ENCODE results near the gene ST6GALNAC3. TPM values are rescaled to one million over a fixed set of nuclear protein-coding genes. Genes with fewer than 3 reads are reported as not detected.

The ST6GALNAC3 gene
- total RNA-seq, 1 experiment from 2014 or later, result 2.2 TPM

- no peaks in the 10 kb centered on the region for H3K4me1 ChIP-seq (ENCODE audit: control insufficient read depth in 1 of 2, insufficient read depth in 2 of 2, low read length in 2 of 2)
- no peaks in the 10 kb centered on the region for H3K79me2 ChIP-seq (ENCODE audit: insufficient read depth, low read length)
- no peak overlapping the region for H3K9ac ChIP-seq (ENCODE audit: low read length)
- intact Hi-C loops (cut with micrococcal nuclease), result no loop called here
- DNase-seq (ENCODE audit: low read depth, low spot score), result no peak
- no peak for ATAC-seq
- RAD21 ChIA-PET (ENCODE audit: low non-redundant PET in 1 of 2, low total read pairs in 2 of 2, uncharacterized antibody in 2 of 2, unreplicated experiment in 2 of 2), result no interaction called here
- no TSS peak for BruUV-seq (replicated peaks)
- H3K9me2 ChIP-seq (ENCODE audit: insufficient read depth), result no peaks in the 10 kb centered on the region
- H3K27ac ChIP-seq (ENCODE audit: low read depth, low read length), result no peak overlapping the region
- H3K27me3 ChIP-seq (ENCODE audit: insufficient read depth, low read length), result no peaks in the 10 kb centered on the region
- POLR2A ChIA-PET, result no interaction called here
- no peaks in the 10 kb centered on the region for H4K20me1 ChIP-seq (ENCODE audit: insufficient read depth)
- H3K9me3 ChIP-seq (ENCODE audit: control insufficient read depth in 1 of 2, insufficient read depth in 1 of 2, low read depth in 1 of 2, low read length in 2 of 2), result no peaks in the 10 kb centered on the region
- no peak overlapping the region for H3K4me3 ChIP-seq (replicated peaks in 1 of 2; ENCODE audit: low read depth in 1 of 2, low read length in 2 of 2)
- no peak overlapping the region for H2AFZ ChIP-seq (ENCODE audit: low read depth, low read length, poor library complexity, severe bottlenecking)
- no peak overlapping the region for H3K4me2 ChIP-seq (ENCODE audit: low read length)
- TF ChIP-seq TCF7L2 (IDR thresholded peaks at IDR 0.05; ENCODE audit: borderline replicate concordance, extremely low read depth, insufficient read depth, insufficient read length) (no peak), POLR2AphosphoS5 (IDR thresholded peaks at IDR 0.05; ENCODE audit: low read depth, low read length) (no peak), CTCF (IDR thresholded peaks at IDR 0.05 in 2 of 3, conservative IDR thresholded peaks at IDR 0.05 in 1 of 3; ENCODE audit: borderline replicate concordance in 1 of 3, insufficient read depth in 1 of 3, low read depth in 2 of 3, low read length in 2 of 3) (no peak), CBX3 (IDR thresholded peaks at IDR 0.05; ENCODE audit: low read depth) (no peak), SP1 (IDR thresholded peaks at IDR 0.05; ENCODE audit: low read depth) (no peak), SIN3A (IDR thresholded peaks at IDR 0.05; ENCODE audit: low read depth) (no peak), ZFX (IDR thresholded peaks at IDR 0.05) (no peak), JUND (IDR thresholded peaks at IDR 0.05) (no peak), MAX (IDR thresholded peaks at IDR 0.05) (no peak), POLR2A (IDR thresholded peaks at IDR 0.05; ENCODE audit: borderline replicate concordance, extremely low read depth, insufficient read depth, insufficient read length) (no peak), EZH2 (IDR thresholded peaks at IDR 0.05) (no peak), FOSL1 (IDR thresholded peaks at IDR 0.05; ENCODE audit: low read depth) (no peak), CEBPB (IDR thresholded peaks at IDR 0.05; ENCODE audit: low read depth) (no peak), ATF3 (IDR thresholded peaks at IDR 0.05) (no peak), REST (IDR thresholded peaks at IDR 0.05; ENCODE audit: low read depth) (no peak)
- H3K36me3 ChIP-seq (ENCODE audit: control insufficient read depth in 1 of 2, insufficient read depth in 2 of 2, low read length in 2 of 2), result no peaks in the 10 kb centered on the region
- CTCF ChIA-PET, result no interaction called here
These were observed 553.0 kb downstream of the ST6GALNAC3 start for GRCh38 chr1:76627498-76627897.

Data from HCT116 (cell line).